KOPT-K1 (cell line): ENCODE data around the gene PEG3.
"Not testable (repeated sequence)": the region's sequence is repeated elsewhere in the genome, so short reads cannot be mapped to it uniquely, and the experiment has no call there.

ENCODE experiments used
- H3K27ac ChIP-seq: fragments of 200-600 bp; sonication (generic); 2 replicates; pipeline ENCODE4 v1.5.1; 2016; ENCODE audit warnings: antibody characterized with exemption, mild to moderate bottlenecking, low read depth, low read length; ENCODE audit not compliant: poor library complexity, severe bottlenecking
- H3K36me3 ChIP-seq: fragments of 200-600 bp; sonication (generic); 2 replicates; pipeline ENCODE4 v1.5.1; 2017; ENCODE audit warnings: antibody characterized with exemption, mild to moderate bottlenecking, low read length, moderate library complexity; ENCODE audit not compliant: insufficient read depth
- H3K9me3 ChIP-seq: fragments of 200-600 bp; sonication (generic); 2 replicates; pipeline ENCODE4 v1.5.1; 2017; ENCODE audit warnings: antibody characterized with exemption, low read length, mild to moderate bottlenecking; ENCODE audit not compliant: insufficient read depth, poor library complexity, severe bottlenecking

PEG3 gene

GRCh38 chr19:56858026-56858425 lies 17.5 kb upstream of the PEG3 start:
- Histone ChIP-seq H3K36me3 (no peaks in the 10 kb centered on the region), H3K9me3 (peaks cover 9% of the 10 kb centered on the region), H3K27ac (no peak overlapping the region)

GRCh38 chr19:56856822-56857221 lies 16.3 kb upstream of the PEG3 start:
- peaks cover 9% of the 10 kb centered on the region for H3K9me3 ChIP-seq

DNA sequence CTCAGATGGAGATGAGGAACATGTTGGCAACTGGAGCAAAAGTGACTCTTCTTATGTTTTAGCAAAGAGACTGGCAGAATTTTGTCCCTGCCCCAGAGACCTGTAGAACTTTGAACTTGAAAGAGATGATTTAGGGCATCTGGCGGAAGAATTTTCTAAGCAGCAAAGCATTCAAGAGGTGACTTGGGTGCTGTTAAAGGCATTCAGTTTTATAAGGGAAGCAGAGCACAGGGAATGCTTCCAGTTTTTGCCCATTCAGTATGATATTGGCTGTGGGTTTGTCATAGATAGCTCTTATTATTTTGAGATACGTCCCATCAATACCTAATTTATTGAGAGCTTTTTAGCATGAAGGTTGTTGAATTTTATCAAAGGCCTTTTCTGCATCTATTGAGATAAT lies 11.8 kb upstream of the PEG3 start:
- not testable (repeated sequence) for H3K36me3 ChIP-seq, H3K27ac ChIP-seq
- peaks cover 11% of the 10 kb centered on the region for H3K9me3 ChIP-seq

More at GRCh38 chr19:56856822-56857221, 16.3 kb upstream of the PEG3 start:
- H3K27ac ChIP-seq: no peak overlapping the region
- no peaks in the 10 kb centered on the region for H3K36me3 ChIP-seq

DNA sequence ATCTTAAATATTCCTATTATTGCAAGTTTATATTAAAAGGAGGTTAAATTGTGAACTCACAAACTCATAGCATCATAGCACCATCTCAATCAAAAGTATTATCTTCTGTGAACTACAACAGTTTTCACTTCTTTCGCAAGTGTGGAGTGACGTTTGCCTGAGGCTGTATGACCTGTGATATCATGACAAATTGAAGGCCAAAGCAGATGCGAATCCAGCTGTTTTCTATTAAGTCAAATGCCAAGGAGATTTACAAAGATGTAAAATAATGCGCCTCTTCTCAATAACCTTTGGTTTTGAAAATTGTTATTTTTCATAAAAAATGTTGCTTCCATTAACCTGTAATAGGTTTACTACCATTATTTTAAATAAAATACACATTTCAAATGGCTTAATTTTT lies 7.6 kb upstream of the PEG3 start:
- Histone ChIP-seq H3K36me3 (no peaks in the 10 kb centered on the region), H3K9me3 (peaks cover 3% of the 10 kb centered on the region), H3K27ac (no peak overlapping the region)

- Histone ChIP-seq H3K36me3 (no peaks in the 10 kb centered on the region), H3K27ac (no peak overlapping the region), H3K9me3 (peaks cover 35% of the 10 kb centered on the region)
Measured at GRCh38 chr19:56842412-56842811, 1.9 kb upstream of the PEG3 start.

GRCh38 chr19:56841193-56841543 lies 642 bp upstream of the PEG3 start:
- Histone ChIP-seq H3K36me3 (no peaks in the 10 kb centered on the region), H3K27ac (no peak overlapping the region), H3K9me3 (peaks cover 39% of the 10 kb centered on the region)

DNA sequence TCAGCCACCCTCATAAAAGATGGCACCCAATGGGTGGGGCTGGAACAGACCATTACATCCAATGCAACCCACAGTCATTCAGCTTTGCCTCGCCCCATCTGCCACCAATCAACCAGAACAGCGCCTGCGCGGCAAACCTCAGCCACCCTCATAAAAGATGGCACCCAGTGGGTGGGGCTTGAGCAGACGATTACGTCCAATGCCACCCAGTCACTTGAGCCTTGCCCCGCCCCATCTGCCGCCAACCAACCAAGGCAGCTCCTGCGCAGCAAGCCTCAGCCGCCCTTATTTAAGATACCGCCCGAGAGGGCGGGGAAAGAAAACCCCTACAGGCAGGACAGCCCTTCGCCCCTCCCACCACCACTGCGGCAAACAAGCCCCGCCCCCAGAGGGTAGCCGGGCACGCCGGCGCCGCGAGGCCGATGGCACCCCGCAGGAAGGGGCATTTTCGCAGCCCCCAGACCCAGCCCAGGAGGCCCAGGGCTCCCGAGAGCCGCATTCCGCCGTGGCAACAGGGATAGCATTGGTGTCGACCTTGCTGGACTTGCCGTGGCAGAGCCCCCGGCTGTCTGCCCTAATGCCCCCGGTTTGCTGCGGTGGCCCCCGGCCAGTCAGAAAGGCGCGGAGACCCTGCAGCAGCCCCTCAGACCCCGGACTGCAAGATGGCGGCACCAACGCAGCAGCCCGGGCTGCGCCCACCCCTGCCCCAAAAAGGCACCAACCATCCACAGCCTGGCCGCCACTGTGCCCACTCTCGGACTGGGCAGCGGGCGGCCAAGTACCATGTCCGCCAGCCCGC lies 675 bp downstream of the PEG3 start:
- Histone ChIP-seq H3K27ac (no peak overlapping the region), H3K36me3 (no peaks in the 10 kb centered on the region), H3K9me3 (peaks cover 39% of the 10 kb centered on the region)

- H3K9me3 ChIP-seq: peaks cover 39% of the 10 kb centered on the region
- H3K36me3 ChIP-seq: no peaks in the 10 kb centered on the region
- H3K27ac ChIP-seq: no peak overlapping the region
Measured at GRCh38 chr19:56838909-56839651, 1.4 kb downstream of the PEG3 start.

GRCh38 chr19:56838024-56838908 lies 2.3 kb downstream of the PEG3 start:
- Histone ChIP-seq H3K36me3 (no peaks in the 10 kb centered on the region), H3K27ac (no peak overlapping the region), H3K9me3 (peaks cover 39% of the 10 kb centered on the region)

DNA sequence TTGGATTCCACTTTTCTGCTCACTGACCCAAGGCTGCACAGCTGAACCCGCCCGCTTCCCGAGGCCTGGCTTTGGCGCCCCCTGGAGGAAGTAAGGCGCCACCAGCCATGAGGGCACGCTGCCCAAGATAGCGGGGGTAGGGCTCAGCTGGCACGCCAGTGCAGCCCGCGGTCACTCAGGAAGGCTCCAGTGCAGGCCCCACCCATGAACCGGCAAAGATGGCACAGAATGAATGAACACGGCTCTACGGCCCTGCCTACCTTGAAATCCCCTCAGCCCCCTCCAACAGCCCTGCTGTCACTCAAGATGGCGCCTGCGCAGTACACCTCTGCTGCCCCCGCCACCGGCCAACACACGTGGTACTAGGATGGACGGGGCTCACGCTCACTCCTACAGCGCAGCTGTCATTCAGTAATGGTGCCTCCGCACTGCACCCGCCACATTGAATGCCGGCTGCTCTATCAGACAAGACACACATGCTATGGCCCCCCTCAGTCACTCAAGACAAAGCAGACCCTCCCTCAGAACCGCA lies 3.0 kb downstream of the PEG3 start:
- Histone ChIP-seq H3K9me3 (peaks cover 39% of the 10 kb centered on the region), H3K27ac (no peak overlapping the region), H3K36me3 (no peaks in the 10 kb centered on the region)

- Histone ChIP-seq H3K36me3 (no peaks in the 10 kb centered on the region), H3K9me3 (peaks cover 39% of the 10 kb centered on the region), H3K27ac (no peak overlapping the region)
Measured at GRCh38 chr19:56837004-56837403, 3.5 kb downstream of the PEG3 start.

GRCh38 chr19:56836059-56836458 lies 4.5 kb downstream of the PEG3 start:
- no peak overlapping the region for H3K27ac ChIP-seq
- H3K36me3 ChIP-seq: no peaks in the 10 kb centered on the region
- H3K9me3 ChIP-seq: peaks cover 38% of the 10 kb centered on the region

DNA sequence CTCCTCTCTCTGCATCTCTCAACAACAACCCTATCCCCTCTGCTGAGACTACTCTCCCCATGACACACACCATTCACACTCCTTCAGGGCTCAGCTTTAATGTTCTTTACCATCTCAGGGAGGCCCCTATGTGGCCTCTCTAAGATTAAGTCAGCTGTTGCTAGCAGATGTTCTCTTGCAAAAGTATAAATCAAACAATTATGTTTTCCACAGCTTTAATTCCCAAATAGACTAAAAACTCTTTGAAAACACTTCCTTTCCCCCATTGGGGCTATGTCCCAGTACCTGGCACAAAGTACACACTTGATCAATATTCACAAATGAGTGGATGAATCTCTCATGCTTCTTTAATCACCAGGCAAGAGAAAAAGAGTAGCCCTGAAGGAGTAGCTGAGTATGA lies 5.1 kb downstream of the PEG3 start:
- Histone ChIP-seq H3K9me3 (peaks cover 32% of the 10 kb centered on the region), H3K27ac (no peak overlapping the region), H3K36me3 (no peaks in the 10 kb centered on the region)

DNA sequence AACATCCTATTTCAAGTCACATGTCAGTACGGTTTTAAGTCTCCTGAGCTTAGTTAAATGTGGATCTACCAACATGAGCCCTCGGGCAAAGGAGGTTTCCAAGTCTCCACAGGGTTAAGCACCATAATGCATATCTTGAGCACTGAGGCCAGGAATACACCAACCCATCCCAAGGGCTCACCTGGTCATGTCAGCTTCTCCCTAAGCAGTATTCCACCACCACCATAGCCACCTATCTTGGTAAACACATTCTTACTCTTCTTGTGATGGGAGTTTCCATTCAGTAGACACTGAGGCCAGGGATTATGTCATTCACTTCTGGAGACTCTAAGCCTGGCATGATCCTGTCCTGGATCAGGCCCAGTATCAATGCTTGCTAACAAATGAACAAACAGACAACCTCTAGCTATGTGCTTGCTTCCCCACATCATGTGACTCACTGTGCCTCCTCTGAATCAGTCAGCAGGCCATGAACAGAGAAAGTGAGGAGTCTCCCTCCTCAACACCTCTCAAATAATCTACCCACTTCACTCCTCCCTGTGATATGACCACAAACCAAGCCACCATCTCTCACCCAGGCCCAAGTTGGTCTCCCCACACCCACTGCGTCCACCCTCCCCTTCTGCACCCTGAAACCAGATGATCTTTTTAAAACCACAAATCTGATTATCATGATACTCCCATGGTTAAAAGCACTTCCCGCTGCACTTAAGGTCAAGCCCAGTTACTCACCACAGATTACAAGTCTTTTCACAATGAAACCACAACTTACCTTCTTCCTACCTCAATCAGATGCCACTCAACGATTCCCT lies 5.8 kb downstream of the PEG3 start:
- no peaks in the 10 kb centered on the region for H3K36me3 ChIP-seq
- H3K27ac ChIP-seq: no peak overlapping the region
- H3K9me3 ChIP-seq: peaks cover 28% of the 10 kb centered on the region
